GM19397 (cell line): ENCODE measurements around the gene PRSS1.
A peak's percentile ranks its signal among the peaks of the same experiment; 100 is the strongest.
"Not testable (repeated sequence)": the region's sequence is repeated elsewhere in the genome, so short reads cannot be mapped to it uniquely, and the experiment has no call there.

Experiments
- ATAC-seq: cut with Tn5 transposase; IDR thresholded peaks from one replicate; pipeline ENCODE4 v1.9.1; 2021; ENCODE audit warnings: mild to moderate bottlenecking, moderate library complexity; ENCODE audit not compliant: unreplicated experiment

The PRSS1 gene

GRCh38 chr7:142772051-142772450 is 22.8 kb downstream of the PRSS1 start:
- ATAC-seq = no peak

GRCh38 chr7:142772673-142773072 is 23.4 kb downstream of the PRSS1 start:
- ATAC-seq = no peak

DNA sequence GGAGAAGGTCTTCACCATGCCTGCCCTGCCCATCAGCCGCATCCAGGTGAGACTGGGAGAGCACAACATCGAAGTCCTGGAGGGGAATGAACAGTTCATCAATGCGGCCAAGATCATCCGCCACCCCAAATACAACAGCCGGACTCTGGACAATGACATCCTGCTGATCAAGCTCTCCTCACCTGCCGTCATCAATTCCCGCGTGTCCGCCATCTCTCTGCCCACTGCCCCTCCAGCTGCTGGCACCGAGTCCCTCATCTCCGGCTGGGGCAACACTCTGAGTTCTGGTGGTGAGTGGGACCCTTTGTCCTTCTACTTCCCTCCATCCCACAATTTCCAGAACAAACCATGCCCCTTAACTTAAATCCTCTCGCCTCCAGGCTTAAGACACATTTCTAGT is 24.0 kb downstream of the PRSS1 start:
- ATAC-seq = no peak

DNA sequence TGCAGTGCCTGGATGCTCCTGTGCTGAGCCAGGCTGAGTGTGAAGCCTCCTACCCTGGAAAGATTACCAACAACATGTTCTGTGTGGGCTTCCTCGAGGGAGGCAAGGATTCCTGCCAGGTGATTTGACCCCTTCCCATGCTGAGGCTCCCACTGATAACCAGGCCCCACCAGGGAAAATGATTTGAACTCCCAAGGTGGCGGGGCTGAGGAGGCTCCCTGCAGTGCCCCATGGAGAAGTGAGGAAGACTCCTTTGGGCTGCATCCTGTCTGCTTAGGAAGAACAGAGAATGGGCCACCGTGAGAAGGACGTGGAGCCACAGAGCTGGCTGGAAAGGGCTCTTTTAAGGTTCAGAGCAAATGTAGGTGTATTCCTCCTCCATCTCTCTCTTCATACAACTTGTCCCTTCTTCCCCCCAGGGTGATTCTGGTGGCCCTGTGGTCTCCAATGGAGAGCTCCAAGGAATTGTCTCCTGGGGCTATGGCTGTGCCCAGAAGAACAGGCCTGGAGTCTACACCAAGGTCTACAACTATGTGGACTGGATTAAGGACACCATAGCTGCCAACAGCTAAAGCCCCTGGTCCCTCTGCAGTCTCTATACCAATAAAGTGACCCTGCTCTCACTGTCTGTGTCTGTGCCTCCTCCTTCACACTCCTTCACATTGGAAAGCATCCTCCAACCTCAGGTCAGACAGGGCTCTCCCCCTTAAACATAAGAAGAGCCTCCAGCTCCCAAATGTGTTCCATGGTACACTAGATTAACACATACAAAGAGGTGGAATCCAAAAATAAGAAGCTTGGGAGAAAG is 24.9 kb downstream of the PRSS1 start:
- no peak for ATAC-seq

DNA sequence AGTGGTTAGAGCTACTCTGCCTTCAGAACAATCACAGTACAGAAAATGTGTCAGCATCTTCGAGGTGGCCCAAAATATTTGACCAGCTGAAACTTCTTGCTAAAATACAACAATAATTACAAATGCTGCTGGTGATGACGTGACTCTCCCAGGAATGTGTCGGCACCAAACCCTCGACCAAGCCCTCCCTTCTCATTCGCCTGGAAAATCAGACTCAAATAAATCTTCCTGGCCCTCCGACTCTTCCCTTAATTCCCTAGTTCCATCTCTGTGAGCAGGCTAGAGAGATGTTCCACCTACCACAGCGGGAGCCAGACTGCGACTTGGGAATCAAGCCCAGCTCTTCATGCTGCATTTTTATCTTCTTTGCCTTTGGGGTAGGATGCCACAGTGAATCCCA is 25.6 kb downstream of the PRSS1 start:
- no peak for ATAC-seq

DNA sequence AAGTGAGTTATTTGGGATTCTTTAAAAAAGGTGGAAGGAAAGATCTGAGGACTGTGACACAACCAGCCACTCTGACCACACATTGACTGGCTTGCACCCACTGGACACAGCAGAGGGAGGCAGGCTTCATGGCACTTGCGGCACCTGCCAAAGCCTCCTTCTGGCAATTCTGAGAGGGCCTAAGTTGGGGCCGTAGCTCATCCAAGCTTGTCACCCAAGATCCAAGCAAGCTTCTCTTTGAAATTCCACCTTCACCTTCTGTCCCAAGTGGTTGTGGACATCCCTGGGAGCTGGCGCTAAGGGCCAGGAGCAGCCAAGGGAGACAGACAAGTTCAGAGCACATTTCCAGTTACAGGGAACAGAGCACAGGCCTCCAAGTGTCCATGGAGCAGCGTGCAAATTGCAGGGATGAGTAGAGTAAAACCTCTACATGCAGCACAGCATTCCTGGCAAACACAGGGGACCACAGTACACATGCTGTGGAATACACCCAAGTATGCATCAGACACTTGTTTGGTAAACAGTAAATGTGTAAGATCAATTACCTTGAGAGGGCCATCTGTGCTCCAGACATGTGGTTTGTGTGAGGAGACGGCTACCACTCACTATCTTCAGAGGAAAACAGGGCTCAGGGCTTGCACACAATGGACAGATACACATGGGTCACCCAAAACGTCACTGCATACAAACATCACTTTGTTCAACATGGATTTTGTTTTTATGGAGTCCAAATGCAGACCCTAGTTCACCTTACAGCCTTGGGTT is 26.3 kb downstream of the PRSS1 start:
- ATAC-seq = not testable (repeated sequence)

DNA sequence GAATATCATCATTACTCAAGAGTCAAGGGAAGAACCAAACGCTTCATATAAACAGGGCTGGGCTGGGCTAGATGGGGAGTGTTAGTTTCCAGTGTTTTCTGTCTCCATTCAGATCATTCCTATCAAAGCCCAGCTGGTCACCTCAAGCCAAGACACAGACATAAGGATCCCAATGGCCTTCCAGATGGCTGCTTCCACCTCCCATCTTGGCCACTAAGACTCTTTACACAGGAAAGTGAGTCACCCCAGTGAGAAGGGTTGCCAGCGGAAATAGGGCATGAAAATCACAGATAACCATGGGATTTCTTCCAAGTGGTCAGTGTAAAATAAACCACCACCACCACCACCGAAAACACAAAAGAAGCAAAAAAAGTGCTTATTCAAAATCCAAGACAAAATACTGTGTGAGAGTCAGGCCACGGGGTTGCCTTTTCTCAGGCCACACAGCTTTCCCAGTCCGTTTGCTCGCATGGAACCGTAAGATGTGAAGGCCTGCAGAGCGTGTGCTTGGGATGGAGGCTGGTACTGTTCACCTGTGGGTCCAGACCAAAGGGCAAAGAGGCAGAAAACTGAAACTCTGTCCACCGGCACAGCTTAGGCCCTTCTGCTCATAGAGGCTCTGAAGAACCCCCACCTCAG is 27.1 kb downstream of the PRSS1 start:
- ATAC-seq = no peak

GRCh38 chr7:142776845-142777225 is 27.6 kb downstream of the PRSS1 start:
- ATAC-seq = not testable (repeated sequence)

- no peak for ATAC-seq
Observed at GRCh38 chr7:142777318-142777717, 28.0 kb downstream of the PRSS1 start.

GRCh38 chr7:142782922-142783900 is 33.9 kb downstream of the PRSS1 start:
- ATAC-seq = peak; percentile 95

DNA sequence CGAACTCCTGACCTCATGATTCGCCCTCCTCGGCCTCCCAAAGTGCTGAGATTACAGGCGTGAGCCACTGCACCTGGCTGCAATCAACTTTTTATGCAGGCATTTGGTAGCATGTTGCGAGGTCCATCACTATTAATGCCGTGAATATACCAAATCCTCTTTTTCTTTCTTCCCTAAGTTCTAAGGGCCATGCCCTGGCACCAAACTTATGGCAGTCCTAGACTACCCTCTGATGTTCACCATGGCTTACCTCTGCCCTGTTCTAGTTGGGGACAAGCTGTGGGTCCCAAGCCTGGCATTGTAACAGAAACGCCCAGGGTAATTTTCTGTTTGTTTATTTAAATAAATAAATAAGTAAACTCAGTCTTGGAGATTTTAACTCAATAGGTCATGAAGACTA is 34.8 kb downstream of the PRSS1 start:
- no peak for ATAC-seq

- no peak for ATAC-seq
Observed at GRCh38 chr7:142784716-142785115, 35.4 kb downstream of the PRSS1 start.

DNA sequence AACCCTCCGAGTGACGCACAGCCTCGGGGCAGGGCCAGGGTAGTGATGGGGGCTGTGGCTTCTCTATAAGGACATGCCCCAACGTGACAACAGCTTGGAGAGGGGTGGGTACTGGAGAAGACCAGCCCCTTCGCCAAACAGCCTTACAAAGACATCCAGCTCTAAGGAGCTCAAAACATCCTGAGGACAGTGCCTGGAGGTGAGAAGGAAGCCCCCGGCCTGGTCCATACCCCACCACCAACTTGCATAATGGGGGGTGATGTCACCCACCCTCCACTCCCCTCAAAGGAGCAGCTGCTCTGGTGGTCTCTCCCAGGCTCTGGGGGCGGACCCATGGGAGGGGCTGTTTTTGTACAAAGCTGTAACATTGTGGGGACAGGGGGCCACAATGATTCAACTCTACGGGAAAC is 36.6 kb downstream of the PRSS1 start:
- ATAC-seq = no peak

GRCh38 chr7:142787034-142787768 is 37.9 kb downstream of the PRSS1 start:
- no peak for ATAC-seq

- no peak for ATAC-seq
Observed at GRCh38 chr7:142787783-142788182, 38.5 kb downstream of the PRSS1 start.

DNA sequence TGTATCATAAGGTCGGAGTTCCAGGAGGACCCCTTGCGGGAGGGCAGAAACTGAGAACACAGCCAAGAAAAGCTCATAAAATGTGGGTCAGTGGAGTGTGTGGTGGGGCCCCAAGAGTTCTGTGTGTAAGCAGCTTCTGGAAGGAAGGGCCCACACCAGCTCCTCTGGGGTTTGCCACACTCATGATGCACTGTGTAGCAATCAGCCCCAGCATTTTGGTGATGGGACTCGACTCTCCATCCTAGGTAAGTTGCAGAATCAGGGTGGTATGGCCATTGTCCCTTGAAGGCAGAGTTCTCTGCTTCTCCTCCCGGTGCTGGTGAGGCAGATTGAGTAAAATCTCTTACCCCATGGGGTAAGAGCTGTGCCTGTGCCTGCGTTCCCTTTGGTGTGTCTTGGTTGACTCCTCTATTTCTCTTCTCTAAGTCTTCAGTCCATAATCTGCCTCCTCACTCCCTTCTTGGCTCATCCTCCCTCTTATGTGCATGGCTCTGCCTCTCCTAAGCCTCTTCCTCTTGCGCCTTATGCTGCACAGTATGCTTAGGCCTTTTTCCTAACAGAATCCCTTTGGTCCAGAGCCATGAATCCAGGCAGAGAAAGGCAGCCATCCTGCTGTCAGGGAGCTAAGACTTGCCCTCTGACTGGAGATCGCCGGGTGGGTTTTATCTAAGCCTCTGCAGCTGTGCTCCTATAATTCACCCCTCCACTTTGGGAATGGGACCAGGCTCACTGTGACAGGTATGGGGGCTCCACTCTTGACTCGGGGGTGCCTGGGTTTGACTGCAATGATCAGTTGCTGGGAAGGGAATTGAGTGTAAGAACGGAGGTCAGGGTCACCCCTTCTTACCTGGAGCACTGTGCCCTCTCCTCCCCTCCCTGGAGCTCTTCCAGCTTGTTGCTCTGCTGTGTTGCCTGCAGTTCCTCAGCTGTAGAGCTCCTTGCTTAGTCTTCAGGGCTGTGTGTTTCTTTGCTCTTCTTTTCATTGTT is 39.3 kb downstream of the PRSS1 start:
- ATAC-seq = no peak

DNA sequence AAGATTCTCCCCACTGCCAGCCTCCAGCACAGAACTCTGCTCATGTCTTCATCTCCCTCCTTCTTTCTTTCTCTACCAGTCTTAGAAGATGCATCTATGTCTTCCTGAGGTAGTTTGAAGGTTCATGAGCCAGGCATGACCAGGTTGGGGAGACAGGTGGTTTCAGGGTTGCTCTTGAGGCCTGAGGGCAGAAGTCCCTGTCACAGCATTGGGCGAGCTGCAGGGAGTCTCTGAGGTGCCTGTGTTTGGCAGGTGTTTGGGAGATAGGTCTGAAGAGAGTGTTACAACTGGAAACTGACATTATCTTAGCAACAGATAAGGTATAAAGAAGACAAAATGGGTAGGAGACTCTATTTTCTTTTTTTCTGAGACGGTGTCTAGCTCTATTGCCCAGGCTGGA is 40.2 kb downstream of the PRSS1 start:
- ATAC-seq = no peak

- ATAC-seq = no peak
Observed at GRCh38 chr7:142790056-142790455, 40.8 kb downstream of the PRSS1 start.

GRCh38 chr7:142790555-142790954 is 41.3 kb downstream of the PRSS1 start:
- no peak for ATAC-seq
